Upper lobe of left lung (tissue), 4 donors: ENCODE data around the gene DYNLT3.

Experiments
- CTCF ChIP-seq, 6 experiments: fragments of 450-650 bp in 4 of 6; fragments of 200-600 bp in 2 of 6; sonication (generic) in 2 of 6; IDR thresholded peaks; one replicate each; pipeline ENCODE4 v1.5.1; 2016 to 2019; ENCODE audit warnings: antibody characterized with exemption in 6 of 6
- POLR2AphosphoS5 ChIP-seq, 2 donors: sonication (generic); formaldehyde crosslinking; IDR thresholded peaks; one replicate each; pipeline ENCODE4 v1.5.1; 2017; ENCODE audit warnings: antibody characterized with exemption in 2 of 2

- TF ChIP-seq POLR2AphosphoS5 (IDR thresholded peaks at IDR 0.05) (no peak), CTCF (IDR thresholded peaks at IDR 0.05) (no peak)
These were observed 1.2 kb downstream of the DYNLT3 start for GRCh38 chrX:37846141-37846540.
